ENCODE data around the gene SLC6A5.

GRCh38 chr11:20621679-20622078, 22.3 kb downstream of the SLC6A5 start:
- TF ChIP-seq EZH2phosphoT487 (IDR thresholded peaks at IDR 0.05; ENCODE audit: borderline replicate concordance, low read length), result no peak
- TF ChIP-seq CTCF (IDR thresholded peaks at IDR 0.05; ENCODE audit: low read depth, low read length, poor library complexity, severe bottlenecking), result no peak
